Endothelial cell of umbilical vein (primary cell): ENCODE measurements around the gene AUTS2. TPM values are rescaled to one million over a fixed set of nuclear protein-coding genes. Genes with fewer than 3 reads are reported as not detected.

Experiments used
- BruUV-seq: library from RNA; stranded (reverse); fragments of 400-500 nt; replicated peaks from 2 replicates; lab custom pipeline; 2021; lab: Mats Ljungman, UMichigan
- CTCF ChIA-PET: fragments of 300-600, 350-600 bp; sonication (Branson Sonifier 250); formaldehyde crosslinking; loops from one replicate; lab custom pipeline; 2021; ENCODE audit warnings: antibody characterized with exemption, inconsistent platforms; lab: Charles Lee
- POLR2A ChIA-PET: fragments of 300-600, 350-600 bp; sonication (Branson Sonifier 250); formaldehyde crosslinking; loops from one replicate; lab custom pipeline; 2021; ENCODE audit warnings: antibody characterized with exemption, inconsistent platforms; lab: Charles Lee
- DNase-seq: peaks from one replicate; pipeline ENCODE4 v3.0.0-alpha.2; 2011; ENCODE audit warnings: low read depth, low spot score
- FAIRE-seq: peaks from 2 replicates; lab custom pipeline; 2011; peaks lifted over from hg19 to GRCh38; lab: Jason Lieb, UNC
- H2AFZ ChIP-seq: 2 replicates; pipeline ENCODE4 v1.6.0; 2012; ENCODE audit warnings: low read depth, low read length, control low read depth, inconsistent platforms
- H3K27ac ChIP-seq: 2 replicates; pipeline ENCODE4 v1.5.1; 2011; ENCODE audit warnings: low read depth, mild to moderate bottlenecking, control low read depth, low read length, moderate library complexity; ENCODE audit not compliant: insufficient read depth
- H3K27me3 ChIP-seq, 2 experiments: 2 replicates each; pipeline versions ENCODE4 v1.6.0 to v1.6.1; 2011; ENCODE audit warnings: low read length in 2 of 2, mixed read lengths in 1 of 2; ENCODE audit not compliant: control insufficient read depth in 2 of 2, insufficient read depth in 2 of 2
- H3K36me3 ChIP-seq, 2 experiments: 2 replicates in 1 of 2; 3 replicates in 1 of 2; pipeline ENCODE4 v1.5.1; 2011; ENCODE audit warnings: low read length in 2 of 2, mild to moderate bottlenecking in 1 of 2, moderate library complexity in 1 of 2; ENCODE audit not compliant: control insufficient read depth in 2 of 2, insufficient read depth in 2 of 2; ENCODE audit errors: extremely low read depth in 1 of 2
- H3K4me1 ChIP-seq: 3 replicates; pipeline ENCODE4 v1.5.1; 2011; ENCODE audit warnings: mild to moderate bottlenecking, low read length; ENCODE audit not compliant: control insufficient read depth, insufficient read depth; ENCODE audit errors: extremely low read depth
- H3K4me2 ChIP-seq: 2 replicates; pipeline ENCODE4 v1.6.1; 2011; ENCODE audit warnings: low read length, control low read depth, mixed read lengths; ENCODE audit not compliant: insufficient read depth
- H3K4me3 ChIP-seq, 3 experiments: fragments of 200-600 bp in 1 of 3; sonication (generic), shearing (Covaris generic) in 1 of 3; replicated peaks in 1 of 3; 2 replicates each; pipeline ENCODE4 v1.5.1; 2011 to 2016; ENCODE audit warnings: control low read depth in 3 of 3, low read length in 3 of 3, mild to moderate bottlenecking in 2 of 3, inconsistent platforms in 1 of 3, low read depth in 1 of 3, moderate library complexity in 1 of 3; ENCODE audit not compliant: insufficient read depth in 1 of 3
- H3K79me2 ChIP-seq: 2 replicates; pipeline ENCODE4 v1.6.0; 2012; ENCODE audit warnings: low read length, inconsistent platforms; ENCODE audit not compliant: control insufficient read depth, insufficient read depth
- H3K9ac ChIP-seq: replicated peaks from 2 replicates; pipeline ENCODE3; 2011; ENCODE audit warnings: low read length, control low read depth; ENCODE audit not compliant: insufficient read depth; ENCODE audit errors: extremely low read depth
- H3K9me1 ChIP-seq: replicated peaks from 3 replicates; pipeline ENCODE4 v1.6.0; 2011; ENCODE audit warnings: mild to moderate bottlenecking, low read length; ENCODE audit not compliant: control insufficient read depth, insufficient read depth; ENCODE audit errors: extremely low read depth
- H3K9me3 ChIP-seq: replicated peaks from 2 replicates; pipeline ENCODE4 v1.5.1; 2012; ENCODE audit warnings: low read length, inconsistent platforms; ENCODE audit not compliant: control insufficient read depth, insufficient read depth
- H4K20me1 ChIP-seq: replicated peaks from 2 replicates; pipeline ENCODE3; 2011; ENCODE audit warnings: mild to moderate bottlenecking, low read length; ENCODE audit not compliant: control insufficient read depth, insufficient read depth; ENCODE audit errors: extremely low read depth
- FOS ChIP-seq: IDR thresholded peaks from 2 replicates; pipeline ENCODE4 v1.6.1; 2011; ENCODE audit warnings: mild to moderate bottlenecking, low read length, moderate library complexity, borderline replicate concordance; ENCODE audit not compliant: insufficient read depth
- MYC ChIP-seq: IDR thresholded peaks from one replicate; pipeline ENCODE4 v1.6.1; 2011; ENCODE audit warnings: mild to moderate bottlenecking, low read depth, low read length
- POLR2AphosphoS5 ChIP-seq: IDR thresholded peaks from 2 replicates; pipeline ENCODE4 v1.6.1; 2012; ENCODE audit warnings: low read depth, mild to moderate bottlenecking, control low read depth, low read length, moderate library complexity; ENCODE audit not compliant: insufficient read depth
- dilution Hi-C: fragments of 300-500 bp; cut with MboI; formaldehyde crosslinking; loops from one replicate; pipeline ENCODE4 v1.15.0; 2019; ENCODE audit warnings: low sequenced_read_pairs; ENCODE audit not compliant: extremely low pct_ligation_motif_present
- intact Hi-C: fragments of 100-400 bp; cut with micrococcal nuclease; formaldehyde crosslinking; loops from one replicate; pipeline ENCODE4 v1.10.0; 2022
- polyA plus RNA-seq, 4 experiments: library from polyadenylated mRNA; depleted of rRNA in 3 of 4; stranded (reverse) in 3 of 4; unstranded in 1 of 4; fragments of >200 nt; gene quantifications; 2 replicates each; pipeline versions ENCODE4 v1.2.1 to v1.2.3, GENCODE V29; 2011 to 2012; ENCODE audit warnings: missing spikeins in 1 of 4
- total RNA-seq: library from RNA; stranded (reverse); gene quantifications from 2 replicates; pipeline ENCODE4 v1.2.3, GENCODE V29; 2021

Gene AUTS2
- total and polyA plus RNA-seq, 2 donors (not counting 3 experiments of a cell fraction or from before 2014, with no cell fraction given) = 0.59 to 8.0 TPM

- H3K27ac ChIP-seq = no peak overlapping the region
- no peak overlapping the region for H3K4me2 ChIP-seq
- H3K79me2 ChIP-seq = no peaks in the 10 kb centered on the region
- H3K9me3 ChIP-seq = no peaks in the 10 kb centered on the region
- intact Hi-C loops (no loop called here), dilution Hi-C loops (no loop called here)
- POLR2A ChIA-PET = no interaction called here
- peaks cover 16 to 17% of the 10 kb centered on the region in 2 experiments for H3K27me3 ChIP-seq
- no peaks in the 10 kb centered on the region for H4K20me1 ChIP-seq
- FAIRE-seq (no peak), DNase-seq (no peak)
- H3K4me1 ChIP-seq = no peaks in the 10 kb centered on the region
- no peak overlapping the region for H3K4me3 ChIP-seq
- H3K9me1 ChIP-seq = no peaks in the 10 kb centered on the region
- CTCF ChIA-PET = no interaction called here
- no peak overlapping the region for H2AFZ ChIP-seq
- TF ChIP-seq MYC = no peak
- H3K9ac ChIP-seq = no peak overlapping the region
- no peaks in the 10 kb centered on the region for H3K36me3 ChIP-seq
- no TSS peak for BruUV-seq
Measured at GRCh38 chr7:69603937-69604494, 5.7 kb downstream of the AUTS2 start.

GRCh38 chr7:69605070-69605469, 6.8 kb downstream of the AUTS2 start:
- Histone ChIP-seq H4K20me1 (no peaks in the 10 kb centered on the region), H3K79me2 (no peaks in the 10 kb centered on the region), H3K4me1 (no peaks in the 10 kb centered on the region), H3K36me3 (no peaks in the 10 kb centered on the region), H3K9me3 (no peaks in the 10 kb centered on the region), H2AFZ (no peak overlapping the region), H3K4me3 (no peak overlapping the region), H3K9ac (no peak overlapping the region), H3K27me3 (peaks cover 12 to 13% of the 10 kb centered on the region in 2 experiments), H3K4me2 (no peak overlapping the region), H3K9me1 (no peaks in the 10 kb centered on the region), H3K27ac (no peak overlapping the region)
- TF ChIP-seq FOS (no peak), POLR2AphosphoS5 (no peak)
- intact Hi-C loops (no loop called here), dilution Hi-C loops (no loop called here)
- no TSS peak for BruUV-seq
- ChIA-PET CTCF (no interaction called here), POLR2A (no interaction called here)
- FAIRE-seq (no peak), DNase-seq (no peak)
